SIG-M5 (cell line): ENCODE measurements around the gene LCLAT1.

Experiments
- DNase-seq: peaks from one replicate; lab custom pipeline; 2025; lab: John Stamatoyannopoulos, UW

Gene LCLAT1

DNA sequence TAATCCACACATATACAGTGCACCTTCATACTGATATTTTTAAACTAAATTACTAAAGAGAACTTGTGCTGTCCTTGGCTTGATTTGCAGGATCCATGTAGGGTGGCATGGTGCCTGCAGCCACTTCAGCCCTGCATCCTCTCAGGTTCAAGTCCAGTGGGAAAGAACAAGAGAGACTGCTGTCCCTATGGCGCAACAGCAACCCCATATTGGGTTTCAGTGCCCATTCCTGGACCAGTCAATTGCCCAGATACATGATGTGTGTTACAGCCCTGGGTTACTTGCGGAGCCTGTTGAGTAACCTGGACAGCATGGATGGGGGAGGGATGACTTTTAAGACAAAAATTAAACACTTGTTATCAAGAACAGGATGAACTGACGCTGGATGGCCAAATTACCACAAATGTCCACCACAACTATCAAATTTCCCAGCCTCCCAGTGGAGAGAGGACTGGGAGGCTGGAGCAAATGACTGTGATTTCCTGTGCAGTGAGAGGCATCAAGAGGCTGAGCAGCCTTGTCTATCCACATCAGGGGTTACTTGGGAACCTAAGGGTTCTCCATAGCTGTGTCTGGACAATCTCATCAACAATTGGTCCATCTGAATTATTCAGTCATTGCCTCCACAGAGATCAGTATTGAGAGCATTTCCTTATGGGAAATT lies 198.2 kb downstream of the LCLAT1 start:
- no peak for DNase-seq

DNA sequence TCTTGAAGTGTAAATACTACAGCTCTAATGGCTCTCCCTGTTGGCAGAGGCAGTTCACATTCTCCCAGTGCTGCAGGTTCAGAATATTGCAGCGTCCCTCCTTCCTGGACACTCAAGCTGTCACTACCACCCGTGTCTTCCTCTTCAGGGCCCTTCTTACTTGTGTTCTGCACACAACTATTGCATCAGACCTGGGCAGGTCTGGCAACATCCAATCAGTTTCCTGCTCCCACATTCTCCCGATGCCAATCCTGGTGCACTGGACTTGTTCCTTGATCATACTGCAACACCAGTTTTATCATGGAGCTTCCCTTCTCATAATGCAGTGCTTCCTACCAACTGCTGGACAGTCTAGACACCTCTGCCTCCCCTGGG lies 198.7 kb downstream of the LCLAT1 start:
- no peak for DNase-seq

DNA sequence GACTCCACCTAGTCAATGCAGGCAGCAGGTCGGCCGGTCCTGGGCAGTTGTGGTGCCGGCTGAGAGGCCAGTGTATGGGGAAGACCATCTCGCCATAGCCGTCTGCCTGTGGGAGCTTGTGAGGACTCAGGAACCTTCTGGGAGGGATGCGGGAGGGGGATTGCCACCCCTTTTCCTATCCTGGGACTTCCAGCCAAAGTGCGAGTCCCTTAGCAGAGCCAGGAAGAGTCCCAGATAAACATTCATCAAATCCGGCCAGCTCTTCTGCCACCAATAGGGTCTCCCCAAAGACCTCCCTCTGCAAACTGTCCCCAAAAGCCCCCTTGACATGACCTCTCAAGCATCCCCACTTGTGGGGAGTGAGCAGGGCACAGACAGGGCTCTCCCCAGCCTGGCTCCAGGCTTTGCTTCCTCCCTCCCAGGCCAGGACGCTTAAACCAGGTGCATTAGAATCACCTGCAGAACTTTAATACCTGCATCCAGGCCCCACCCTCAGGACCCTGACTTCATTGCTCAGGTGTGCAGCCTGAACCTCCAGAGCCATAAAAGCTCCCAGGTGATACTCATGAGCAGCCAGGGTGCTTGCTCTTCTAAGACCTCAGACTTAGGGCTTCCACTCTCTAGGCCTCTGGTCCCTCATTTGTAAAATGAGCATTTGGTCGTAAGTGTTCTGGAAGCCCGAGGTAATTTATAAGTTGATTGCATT lies 200.9 kb downstream of the LCLAT1 start:
- no peak for DNase-seq

DNA sequence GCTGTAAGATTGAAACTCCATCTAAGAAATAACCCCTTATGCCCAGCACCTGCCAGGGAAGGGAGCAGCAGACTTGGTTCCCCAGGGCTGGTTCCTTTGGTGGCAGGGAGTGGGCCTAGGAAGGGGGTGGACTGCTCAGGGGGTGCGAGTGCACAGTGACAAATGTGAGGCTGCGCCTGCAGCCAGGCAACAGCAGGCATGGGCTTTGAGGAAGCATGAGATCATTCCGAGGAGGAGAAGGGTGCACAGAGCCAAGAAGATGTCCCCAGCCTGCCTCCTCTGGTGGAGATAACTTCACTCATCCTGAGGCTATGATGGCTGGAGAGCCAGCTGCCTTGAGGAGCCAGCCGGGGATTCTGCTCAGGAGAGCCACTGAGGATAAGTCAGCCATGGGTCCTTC lies 202.2 kb downstream of the LCLAT1 start:
- DNase-seq, result no peak

DNA sequence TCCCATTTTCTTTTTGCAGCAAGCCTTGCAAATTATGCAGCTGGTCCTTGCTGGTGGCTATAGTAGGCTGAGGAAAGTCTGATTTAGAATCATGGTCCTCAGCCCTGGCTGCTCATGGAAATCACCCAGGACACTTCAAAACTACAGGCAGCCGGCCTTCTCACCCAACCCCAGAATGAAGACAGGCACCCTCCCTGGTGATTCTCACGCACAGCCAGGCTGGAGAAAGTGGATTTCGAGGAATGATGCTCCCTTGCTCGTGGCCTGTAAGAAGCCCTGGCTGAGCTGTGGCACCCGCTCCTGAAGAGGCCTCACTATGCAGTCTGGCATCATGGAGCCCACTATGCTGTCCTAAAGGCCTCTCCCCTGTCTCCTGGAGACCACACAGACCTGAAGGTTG lies 202.8 kb downstream of the LCLAT1 start:
- DNase-seq, result no peak

DNA sequence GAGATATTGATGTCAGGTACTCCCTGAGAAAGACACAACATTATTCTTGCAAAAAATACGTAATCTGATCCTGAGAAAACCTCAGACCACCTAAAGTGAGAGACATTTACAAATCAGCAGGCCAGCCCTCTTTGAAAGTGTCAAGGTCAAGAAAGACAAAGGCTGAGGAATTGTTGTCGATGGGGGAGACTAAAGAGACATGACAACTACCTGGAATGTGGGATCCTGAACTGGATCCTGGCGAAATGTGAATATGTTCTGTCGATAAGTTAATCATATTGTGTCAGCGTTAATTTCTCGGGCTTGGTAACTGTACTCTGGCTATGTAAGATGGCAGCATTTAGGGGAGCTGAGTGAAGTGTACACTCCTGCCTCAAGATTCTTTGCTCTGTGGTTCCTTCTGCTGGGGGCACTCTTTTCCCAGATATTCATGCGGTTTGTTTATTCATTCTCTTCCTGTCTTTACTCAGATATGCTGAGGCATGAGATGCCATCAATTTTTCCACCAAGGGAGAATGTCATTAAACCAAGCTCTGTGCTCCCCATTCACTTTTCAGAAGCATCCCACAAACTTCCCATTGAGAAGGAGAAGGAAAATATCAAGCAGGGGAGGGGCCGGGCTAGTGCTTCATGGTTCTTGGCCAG lies 205.3 kb downstream of the LCLAT1 start:
- DNase-seq, result no peak

DNA sequence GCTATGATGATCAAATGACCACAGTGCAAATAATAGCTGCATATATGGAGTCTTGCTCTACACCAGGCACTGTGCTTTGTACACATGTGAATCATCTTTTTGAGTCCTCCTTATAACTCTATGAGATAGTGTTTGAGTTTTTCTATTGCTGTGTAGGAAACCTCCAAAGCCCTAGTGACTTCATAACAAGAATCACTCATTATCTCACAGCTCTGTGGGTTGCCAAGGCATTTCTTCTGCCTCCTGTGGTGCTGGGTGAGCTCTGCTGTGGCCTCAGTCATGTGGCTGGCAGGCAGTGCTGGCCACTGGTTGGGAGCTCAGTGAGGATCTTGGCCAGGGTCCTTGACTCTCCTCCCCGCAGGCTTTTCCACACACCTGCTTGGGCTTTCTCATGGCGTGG lies 206.8 kb downstream of the LCLAT1 start:
- DNase-seq, result no peak

DNA sequence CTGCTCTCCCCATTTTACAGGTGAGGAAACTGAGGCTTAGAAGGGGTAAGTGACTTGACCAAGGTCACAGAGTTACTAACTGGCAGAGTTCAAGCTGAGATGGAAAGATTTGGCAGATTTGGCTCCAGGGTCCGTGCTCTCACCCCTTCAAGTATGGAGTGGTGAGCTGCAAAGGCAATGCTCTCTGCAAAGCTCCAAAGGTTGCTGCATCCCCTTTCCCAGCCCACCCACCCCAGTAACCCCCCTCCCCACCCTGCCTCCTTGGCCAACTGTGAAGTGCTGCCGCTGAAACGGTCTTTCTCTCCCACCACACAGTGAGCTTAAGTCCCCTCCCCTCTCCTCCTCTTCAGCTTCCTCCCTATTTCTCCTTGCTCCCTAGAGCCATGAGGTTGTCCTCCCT lies 207.4 kb downstream of the LCLAT1 start:
- DNase-seq, result no peak

DNA sequence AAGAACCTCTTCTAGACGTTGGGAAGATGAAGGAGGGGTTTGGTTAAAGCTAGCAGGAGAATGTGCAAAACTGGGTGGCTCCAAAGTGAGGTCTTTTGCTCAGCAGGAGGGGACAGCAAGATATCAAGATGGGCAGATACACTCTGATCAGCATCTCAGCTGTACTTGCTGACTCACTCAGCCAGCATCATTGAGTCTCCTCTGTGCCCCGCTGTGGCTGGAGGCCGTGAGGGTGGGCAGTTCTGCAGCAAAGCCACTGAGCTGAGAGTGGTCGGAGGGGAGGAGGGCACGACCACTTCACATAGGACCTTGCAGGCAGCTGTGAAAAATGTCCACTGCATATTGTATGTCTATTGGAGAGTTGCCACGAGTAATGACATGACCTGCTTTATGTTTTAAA lies 208.2 kb downstream of the LCLAT1 start:
- DNase-seq, result no peak

DNA sequence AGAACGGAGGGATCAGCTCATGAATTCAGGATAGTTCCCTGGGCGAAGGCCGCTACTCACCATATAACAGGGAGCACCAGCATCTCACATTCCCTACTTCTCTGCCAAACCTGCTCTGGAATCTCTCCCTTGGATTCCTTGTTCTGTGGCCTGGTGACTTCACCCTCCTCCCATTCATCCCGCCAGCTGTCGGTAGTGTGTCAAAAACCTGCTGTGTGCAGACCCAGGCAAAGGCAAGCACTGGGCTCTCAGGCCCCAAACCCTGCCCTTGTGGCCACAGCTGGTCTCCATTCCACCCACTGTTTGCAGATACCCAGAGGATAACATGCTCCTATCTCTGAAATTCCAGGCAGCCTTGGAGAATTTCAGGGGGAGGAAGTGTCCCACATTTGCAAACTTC lies 208.6 kb downstream of the LCLAT1 start:
- DNase-seq, result no peak

DNA sequence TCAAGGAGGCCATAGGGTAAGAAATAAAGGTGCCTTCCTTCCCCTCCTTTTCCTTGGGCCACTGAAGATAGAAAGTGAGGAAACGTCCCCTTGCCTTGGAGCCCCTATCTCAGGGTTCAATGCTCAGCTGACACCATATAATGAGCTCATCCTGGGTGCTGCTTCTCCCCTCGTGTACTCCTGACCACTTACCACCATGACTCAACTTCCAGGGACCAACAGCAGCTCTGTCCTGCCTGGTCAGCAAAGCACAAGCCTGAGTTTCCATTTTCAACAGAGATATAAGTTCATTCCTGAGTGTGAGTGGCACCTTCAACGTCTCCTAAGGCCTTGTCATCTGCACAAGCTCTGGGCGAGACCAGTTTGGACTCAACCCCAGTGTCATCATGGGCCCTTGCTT lies 209.0 kb downstream of the LCLAT1 start:
- DNase-seq, result no peak

DNA sequence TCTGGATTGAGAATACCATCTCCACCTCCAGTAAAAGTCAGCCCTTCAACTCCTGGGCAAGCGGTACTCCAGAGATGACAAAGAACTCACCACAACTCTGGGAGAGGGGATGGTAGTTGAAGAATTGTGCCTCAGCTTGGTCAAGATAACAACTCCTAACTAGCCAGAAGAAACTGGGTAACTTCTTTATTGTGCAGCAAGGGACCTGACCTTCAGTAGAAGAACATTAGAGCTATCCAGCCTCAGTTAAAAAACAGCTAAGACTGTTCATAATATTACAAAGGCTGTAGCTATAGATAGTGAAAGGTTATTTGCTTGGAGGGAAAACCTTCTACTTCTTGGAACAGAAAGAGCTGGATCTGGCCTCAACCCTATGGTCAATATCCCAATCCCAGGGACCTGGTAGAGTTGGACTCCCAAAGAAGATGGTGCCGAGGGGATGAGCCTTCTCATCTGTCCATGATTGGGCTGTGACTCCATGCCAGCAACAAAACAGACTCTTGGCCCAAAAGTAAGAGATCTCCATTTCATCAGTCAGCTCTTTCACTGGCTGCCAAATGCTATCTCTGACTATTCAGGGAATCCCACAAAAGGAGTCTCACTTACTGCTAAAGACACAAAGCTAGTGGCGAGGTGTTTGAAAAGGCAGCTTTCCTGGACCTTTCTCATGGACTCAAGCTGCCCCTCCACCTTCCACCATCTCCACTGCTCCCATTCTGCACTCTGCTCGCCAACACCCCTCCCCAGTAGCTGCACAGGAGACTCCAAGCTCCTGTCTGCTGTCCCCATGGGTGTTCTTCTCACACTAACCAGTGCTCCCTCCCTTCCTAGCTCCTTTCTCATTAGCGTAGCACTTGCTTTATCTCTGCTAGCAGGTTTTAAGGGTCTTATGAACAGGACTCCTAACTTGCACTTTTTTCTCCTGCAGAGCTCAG lies 214.4 kb downstream of the LCLAT1 start:
- DNase-seq, result no peak

DNA sequence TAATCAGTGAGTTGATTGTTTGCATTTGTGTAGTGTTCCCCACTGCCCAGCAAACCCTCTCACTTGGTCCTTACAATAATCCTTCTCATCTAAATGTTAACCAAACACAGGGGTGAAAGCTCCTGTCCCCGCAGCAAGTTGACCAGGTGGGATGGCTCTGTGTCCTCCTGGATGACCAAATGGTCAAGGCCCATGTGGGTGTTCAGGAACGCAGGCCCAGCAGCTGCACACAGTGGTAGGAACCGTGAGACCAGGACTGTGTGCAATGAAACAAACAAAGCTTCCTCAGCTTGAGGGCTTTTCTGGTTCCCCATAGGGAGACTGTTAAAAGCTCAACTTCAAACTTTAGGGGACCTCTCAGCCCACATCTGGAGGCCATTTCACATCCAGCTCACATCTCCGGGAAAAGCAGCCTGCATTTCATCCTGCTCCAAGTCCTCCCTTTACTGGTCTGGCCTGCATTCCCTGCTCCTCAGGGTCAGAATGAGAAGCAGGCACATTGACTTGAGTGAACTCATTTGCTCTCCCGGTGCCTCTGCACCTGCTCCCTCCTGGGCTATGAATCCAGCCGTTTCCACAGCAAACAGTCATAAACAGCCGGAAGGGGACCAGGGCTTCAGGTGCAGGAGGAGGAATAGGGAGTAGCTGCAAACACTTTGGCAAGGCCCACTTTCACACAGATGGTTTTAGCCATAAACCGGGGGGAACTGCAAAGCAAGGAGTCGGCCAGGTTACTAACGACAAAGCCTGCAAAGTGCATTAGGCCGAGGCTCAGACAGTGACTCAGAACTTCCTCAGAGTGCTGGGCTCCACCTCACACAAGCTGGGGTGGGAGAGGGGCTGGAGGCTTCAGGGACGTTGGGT lies 215.5 kb downstream of the LCLAT1 start:
- no peak for DNase-seq

DNA sequence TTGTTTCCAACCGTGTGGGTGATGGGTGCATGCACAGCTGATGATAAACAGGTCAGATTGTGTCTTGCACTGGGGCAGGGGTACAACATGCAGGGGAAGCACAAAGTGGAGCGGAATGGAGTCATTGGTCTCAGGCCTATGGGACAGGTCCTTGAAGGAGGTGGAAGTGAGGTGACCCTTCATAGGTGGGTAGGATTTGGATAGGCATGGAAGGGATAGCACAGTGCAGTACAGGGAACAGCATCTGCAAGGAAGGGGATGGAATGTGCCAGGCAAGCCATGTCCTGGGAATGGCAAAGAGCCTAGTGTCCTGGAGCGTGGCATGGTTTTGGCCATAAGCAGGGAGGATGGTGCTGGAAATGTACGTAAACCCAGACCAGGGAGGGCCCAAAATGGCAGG lies 216.3 kb downstream of the LCLAT1 start:
- DNase-seq, result no peak

DNA sequence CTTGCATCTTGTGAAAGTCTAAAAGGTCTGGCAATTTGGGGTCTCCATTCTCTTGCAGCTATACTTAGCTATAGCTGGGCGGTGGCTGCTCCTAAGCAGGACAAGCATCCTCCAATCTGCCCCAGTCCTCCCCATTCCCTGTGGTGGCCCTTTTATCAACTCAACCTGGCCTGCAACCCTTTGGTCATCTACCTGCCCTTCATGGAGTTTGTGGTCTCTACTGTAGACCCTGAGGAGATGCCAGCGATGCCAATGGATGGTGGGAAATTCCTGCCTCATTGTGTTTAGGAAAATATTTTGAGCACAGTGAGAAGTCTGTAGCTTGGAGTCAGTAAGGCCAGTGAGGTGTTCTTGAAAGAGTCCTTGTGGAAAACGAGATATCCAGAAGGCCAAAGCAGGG lies 216.8 kb downstream of the LCLAT1 start:
- no peak for DNase-seq

DNA sequence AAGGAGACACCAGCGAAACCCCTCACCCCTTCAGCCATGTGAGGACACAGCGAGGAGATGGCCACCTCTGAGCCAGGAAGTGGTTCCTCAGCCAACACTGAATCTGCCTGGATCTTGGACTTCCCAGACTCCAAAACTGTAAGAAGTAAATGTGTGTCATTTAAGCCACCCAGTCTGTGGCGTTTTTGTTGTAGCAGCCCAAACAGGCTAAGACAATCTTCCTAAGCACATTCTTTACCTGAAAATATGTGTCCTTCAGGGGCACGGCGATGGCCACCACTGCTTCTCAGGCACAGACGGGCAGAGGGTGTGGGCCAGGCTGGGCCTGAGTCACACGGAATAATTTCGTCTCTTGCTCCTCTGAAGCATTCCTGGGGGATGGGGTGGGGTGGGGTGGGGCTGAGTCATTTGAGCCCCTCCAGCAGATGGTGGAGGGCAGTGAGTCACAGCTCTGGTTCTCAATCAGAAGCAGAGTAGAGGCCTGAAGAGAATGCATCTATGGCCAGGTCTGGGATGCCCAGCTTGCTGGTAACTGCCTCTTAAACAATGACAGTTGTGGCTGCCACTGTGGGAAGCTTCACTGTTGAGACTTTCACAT lies 217.8 kb downstream of the LCLAT1 start:
- no peak for DNase-seq

DNA sequence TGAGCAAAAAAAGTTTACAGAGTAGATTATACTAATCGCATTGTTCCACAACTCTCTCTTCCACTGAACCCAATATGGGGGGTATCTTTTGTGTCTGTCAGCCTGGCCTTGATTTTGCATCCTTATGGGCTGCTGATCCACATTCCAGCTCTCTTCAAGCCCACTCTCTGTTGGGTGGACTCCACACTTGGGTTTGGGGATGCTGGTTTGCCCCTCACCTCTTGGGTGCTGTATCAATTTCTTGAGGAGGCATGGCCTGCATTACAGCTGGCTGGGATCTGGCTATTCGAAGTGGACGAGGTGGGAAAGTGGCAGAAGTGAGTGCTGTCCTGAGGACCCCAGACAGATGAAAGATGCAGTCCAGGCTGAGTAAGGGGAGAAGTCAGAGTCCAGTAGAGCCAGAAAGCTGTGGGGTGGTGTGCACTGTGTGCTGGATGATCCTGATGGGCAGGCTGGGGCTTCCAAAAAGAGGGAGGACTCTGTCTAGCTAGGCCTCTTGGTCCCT lies 218.8 kb downstream of the LCLAT1 start:
- no peak for DNase-seq

DNA sequence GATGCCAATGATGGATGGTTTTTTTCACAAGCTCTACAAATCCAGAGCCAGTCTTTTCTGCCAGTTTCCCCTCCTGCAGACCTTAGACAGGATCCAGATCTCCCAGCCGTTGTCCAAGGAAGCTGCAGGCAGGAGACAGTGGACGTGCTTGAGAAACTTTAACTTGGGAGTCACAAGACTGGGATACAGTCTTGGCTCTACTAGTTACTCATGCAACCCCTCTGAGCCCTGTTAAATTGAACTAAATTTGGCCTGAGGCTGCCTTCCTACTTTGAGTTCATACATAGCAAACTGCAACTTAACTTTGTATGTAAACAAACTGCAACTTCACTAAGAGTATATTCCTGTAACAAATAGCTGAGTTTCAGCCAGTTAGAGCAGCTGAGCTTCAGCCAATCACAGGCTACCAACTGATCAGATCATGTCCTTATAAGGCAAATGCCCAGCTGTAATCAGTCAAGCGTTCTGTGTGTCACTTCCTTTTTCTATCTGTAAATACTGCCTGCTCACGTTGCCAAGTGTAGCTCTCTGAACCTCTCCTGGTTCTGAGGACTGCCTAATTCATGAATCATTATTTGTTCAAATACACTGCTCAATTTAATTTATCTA lies 219.3 kb downstream of the LCLAT1 start:
- peak; percentile 4 for DNase-seq

DNA sequence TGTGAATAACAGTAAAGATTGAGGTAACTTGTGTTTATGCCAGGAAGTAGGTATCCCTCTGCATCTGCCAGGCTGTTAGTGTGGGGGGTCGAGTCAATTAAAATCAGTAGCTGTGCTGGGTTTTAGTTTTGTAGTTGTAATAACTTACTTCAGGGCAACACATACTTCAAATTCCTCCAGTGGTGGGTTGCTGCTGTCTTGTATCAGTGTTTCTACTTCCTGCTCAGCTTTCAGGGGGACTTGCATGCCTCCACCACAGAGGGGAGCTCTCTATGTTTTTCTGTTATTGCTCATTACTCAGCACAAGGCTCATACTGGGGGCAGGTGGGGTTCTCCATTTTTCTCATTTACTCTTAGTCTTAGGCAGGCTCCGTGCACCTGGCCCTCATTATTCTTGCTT lies 223.4 kb downstream of the LCLAT1 start:
- no peak for DNase-seq

DNA sequence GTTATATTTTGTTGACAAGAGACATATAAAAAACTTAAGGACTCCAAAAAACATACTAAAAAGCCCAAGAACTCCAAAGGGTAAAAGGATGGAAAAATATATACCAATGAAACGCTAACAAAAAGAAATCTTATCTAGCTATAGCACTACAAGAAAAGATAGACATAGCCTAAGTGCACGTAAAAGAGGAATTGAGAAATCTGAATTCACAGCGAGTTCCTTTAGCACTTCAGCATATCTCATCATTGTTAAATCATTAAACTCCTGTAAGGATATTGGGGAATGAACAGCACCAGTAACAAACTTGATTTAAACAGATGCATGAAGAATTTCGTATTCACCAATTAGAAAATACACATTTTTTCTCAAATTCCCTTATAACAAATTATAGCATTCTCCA lies 226.1 kb downstream of the LCLAT1 start:
- DNase-seq, result no peak
